Activated T-cell treated with anti-CD3 and anti-CD28 coated beads for 48 hours (primary cell): ENCODE measurements around the gene CTNNA3.

ENCODE experiments used
- DNase-seq: peaks from one replicate; pipeline ENCODE4 v3.0.0-alpha.2; 2020; ENCODE audit warnings: low read depth

CTNNA3 gene

GRCh38 chr10:66649626-66650025 lies 1046.4 kb downstream of the CTNNA3 start:
- DNase-seq: no peak

DNA sequence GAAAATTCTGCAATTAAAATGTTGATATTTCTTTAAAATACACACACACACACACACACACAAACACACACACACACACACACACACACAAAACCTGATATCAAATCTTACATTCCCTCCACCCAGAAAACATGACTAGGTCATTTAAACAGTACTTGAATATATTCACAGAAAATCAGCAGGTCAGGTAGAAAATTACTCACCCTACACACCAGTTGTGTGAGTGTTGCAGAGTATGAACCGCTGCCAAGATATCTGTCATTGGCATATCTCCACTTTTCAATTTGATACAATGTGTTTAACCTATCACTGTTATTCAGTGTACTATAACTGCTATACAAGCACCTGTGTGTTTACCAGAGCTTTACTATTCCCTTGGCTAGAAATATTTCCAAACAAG lies 1053.8 kb downstream of the CTNNA3 start:
- no peak for DNase-seq

GRCh38 chr10:66639371-66639770 lies 1056.6 kb downstream of the CTNNA3 start:
- DNase-seq: no peak

DNA sequence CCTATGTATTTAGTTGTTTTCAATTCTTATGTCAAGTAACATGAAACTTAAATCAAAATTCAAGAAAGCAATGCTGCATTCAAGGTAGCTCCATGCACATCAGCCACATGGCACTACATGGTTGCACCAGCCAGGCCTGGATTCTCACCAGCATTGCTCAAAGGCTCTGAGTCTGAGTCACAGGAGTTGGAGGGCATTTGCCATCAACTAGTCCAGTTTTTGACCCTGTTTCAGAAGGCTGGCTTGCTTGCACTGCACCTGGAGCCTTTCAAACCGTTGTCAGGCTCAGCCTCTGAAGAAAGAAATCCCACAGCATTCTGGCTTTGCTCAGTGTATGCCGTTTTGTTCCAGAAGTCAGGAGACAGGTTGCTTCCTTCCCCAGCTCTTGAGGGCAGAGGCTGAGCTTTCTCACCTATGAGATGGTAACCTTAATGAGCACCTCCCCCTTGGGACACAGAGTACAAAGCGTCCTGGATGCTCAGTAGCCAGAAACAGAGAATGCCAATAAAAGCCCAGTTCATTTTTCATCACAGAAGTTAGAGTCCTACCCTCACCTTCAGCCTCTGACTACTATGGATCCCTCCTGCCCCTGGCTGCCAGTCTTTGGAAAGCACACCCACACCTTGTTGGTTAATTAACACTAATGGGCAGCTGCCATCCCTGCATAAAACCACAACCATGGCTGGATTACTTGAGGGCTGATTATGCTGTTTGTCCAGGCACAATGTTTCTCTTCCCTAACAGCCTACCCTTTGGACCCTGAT lies 1058.5 kb downstream of the CTNNA3 start:
- no peak for DNase-seq

DNA sequence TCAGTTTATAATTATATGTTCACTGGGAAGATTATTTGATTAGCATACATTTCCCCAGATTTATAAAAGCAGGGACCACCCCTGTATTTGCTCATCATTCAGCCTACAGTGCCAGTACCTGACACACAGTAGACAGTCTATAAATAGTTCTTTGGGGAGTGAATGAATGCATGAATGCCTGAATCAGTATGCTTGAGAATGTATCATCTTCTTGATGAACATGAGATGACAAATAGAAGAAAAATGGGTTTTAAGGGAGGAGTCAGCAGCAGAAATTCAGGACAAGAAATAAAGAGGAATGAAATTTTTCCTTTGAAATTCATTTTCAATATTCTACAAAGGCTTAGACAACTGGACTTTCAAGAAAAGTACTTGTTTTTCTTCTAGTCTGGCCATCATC lies 1066.0 kb downstream of the CTNNA3 start:
- no peak for DNase-seq

GRCh38 chr10:66627156-66627555 lies 1068.8 kb downstream of the CTNNA3 start:
- DNase-seq: no peak

DNA sequence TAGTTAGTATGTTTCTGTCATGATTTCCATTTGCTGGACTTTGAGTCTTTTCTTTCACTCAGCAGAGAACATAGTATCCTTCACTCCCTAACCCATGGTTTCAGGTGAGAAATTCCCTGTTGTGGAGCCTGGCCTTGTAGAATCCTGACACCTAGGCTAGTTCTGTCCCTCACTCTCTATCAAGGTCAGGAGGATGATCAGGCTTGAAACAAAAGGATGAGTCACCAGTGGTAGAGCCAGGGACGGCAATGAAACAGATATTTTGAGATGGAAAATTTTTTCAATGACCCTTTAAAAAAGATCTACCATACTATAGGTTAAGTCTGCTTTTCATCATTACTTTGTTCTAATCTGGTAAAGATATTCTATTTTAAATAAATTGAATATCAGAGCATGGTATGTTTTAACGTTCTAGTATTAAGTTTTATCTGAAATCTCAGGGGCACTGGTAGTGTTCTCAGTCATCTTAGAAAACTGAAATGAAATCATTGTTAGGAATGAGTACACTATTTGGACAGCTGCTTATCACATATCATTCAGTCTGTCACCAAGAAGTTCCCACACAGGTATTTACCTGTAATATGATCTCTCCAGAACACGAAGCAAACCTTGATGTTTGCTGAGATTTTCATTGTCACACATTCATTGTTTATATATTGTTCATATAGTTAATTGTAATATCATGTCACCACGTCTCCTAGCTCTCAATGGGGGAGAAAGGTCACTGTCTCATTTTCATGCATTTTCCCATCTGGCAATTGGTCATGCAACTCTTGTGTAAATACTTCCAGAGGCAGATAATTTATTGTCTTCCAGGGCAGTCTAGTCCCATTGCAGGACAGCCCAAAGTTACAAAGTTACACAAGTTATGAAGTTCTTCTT lies 1070.0 kb downstream of the CTNNA3 start:
- no peak for DNase-seq

- no peak for DNase-seq
These were observed 1073.9 kb downstream of the CTNNA3 start for GRCh38 chr10:66622050-66622449.

DNA sequence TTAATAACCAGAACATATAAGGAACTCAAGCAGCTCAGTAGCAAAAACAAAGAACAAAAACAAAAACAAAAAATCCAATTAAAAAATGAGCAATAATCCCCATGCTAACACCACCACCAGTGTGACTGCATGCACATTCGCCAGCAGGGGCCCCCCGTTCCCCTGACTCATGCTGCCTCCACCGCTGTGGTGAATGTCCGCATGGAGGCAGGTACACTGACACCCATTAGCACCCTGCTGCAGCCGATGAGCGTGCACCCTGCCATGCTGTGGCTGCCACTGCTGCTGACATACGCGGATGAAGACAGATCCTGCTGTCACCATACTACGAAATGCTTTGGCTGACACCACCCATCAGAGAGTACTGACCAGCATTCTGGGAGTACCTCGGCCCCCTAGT lies 1091.8 kb downstream of the CTNNA3 start:
- DNase-seq: no peak

GRCh38 chr10:66591865-66592264 lies 1104.1 kb downstream of the CTNNA3 start:
- no peak for DNase-seq

GRCh38 chr10:66587680-66588050 lies 1108.3 kb downstream of the CTNNA3 start:
- no peak for DNase-seq

DNA sequence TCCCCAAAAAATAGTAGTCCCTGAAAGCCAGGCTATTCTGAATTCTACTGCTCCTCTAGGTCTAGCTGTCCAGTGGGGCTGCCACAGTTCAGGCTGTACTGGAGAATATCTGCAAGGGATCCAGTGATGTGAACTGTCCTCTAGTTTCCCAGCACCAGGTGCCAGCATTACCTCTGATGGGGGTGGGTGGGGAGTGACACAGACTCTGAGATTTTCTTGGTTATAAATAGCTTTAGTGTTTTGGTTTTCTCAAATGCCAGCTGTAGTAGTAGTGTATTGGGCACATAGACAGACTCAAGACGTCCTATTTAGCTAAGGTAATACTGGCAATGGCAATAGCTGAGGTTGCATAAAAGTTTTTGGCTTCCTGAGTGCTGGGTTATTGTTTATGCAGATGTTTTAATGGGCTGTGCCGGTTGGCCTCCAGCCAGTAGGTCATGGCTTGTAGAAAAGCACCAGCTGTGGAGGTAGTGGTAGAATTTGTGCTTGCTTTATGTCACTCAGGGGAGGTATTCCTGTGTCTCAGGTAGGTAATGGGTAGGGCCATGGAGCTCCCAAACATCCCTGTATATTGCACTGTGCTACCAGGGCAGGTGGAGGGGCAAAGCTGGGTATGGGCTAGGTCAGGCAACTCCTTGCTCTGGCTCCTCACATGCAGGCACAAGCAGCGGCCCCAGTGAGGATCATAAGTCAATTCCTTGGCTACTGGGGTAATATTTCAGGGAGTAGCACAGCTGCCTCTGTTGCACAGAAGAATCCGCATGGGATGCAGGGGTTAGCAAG lies 1108.9 kb downstream of the CTNNA3 start:
- DNase-seq: no peak

- DNase-seq: no peak
These were observed 1109.9 kb downstream of the CTNNA3 start for GRCh38 chr10:66586073-66586472.

DNA sequence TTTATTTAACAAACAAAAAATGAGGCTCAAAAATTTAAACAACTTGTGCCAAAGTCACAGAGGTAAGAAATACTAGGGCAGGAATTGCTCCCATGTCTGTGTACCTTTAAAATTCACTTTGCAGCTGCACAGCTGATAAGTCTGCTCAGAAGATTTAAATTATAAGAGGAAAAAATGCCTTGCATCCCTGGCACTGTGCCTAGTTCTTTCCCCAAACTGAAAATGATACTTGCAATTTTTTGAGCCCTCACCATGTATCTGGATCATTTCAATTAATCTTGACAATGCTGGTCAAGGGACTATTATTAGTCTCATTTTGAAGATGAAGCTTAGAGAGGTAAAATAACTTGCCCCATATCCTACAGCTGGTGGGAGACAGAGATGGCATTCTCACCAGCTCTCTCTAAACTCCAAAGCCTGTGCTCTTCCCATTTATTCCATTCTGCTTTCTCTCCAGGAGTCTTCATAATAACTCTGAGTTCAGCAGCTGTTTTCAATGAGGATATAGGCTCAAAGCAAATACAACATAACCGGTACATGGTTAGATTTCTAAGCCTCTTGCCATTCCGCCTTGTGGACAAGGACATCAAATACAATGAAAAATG lies 1120.6 kb downstream of the CTNNA3 start:
- no peak for DNase-seq

DNA sequence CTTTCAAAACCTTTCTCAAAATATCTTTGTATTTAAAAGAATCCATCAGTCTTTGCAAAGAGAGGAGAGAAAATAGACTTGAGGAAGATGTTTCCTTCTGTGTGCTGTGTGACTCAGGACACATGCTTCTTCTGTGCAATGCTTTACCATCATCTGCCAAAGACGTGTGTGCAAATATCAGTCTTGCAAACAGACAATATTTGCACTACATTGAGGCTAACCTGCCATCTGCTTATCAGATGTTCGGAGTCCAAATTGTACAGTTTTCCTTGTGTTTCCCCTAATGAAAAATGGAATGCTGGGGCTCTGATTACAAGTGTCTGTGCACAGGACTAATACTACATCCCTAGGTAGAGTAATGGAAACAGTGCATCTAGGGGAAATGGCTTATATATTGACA lies 1123.3 kb downstream of the CTNNA3 start:
- DNase-seq: no peak

GRCh38 chr10:66565999-66566398 lies 1130.0 kb downstream of the CTNNA3 start:
- DNase-seq: no peak

DNA sequence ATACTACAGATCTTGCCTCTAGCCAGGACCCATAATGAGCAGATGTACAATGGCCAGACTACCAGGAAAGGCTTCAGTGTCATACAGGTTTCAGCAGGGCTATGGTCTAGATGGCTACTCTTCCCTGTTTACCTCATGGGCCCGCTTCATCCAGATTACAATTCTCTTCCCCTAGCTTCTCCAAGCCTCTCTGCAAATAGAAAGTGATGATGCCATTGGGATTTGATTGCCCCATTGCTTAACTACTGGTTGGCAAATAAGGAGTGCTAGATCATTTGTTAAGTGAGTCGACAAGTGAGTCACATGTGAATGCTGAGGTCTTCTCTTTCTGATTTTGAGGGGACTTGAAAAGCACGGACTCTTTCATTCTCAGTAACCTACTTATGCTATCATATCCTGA lies 1131.7 kb downstream of the CTNNA3 start:
- DNase-seq: no peak

- DNase-seq: no peak
These were observed 1140.9 kb downstream of the CTNNA3 start for GRCh38 chr10:66555061-66555460.

DNA sequence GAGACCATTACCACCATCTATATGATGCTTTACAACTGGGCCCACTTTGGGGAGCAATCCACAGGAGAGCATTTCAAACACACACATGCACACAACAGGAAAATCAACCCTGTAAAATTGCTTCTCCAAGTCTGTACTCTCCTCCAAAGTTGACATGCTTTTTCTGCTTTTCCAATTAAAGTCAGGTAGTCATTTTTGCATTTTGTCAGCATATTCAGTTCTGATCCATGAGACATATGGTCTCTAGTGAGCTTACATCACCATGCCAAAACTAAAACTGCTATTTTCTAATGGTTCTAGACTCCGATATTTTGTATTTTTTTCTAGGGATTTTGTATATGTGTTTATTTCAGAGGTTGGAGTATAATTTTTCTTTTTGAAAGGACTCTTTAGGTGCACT lies 1143.7 kb downstream of the CTNNA3 start:
- no peak for DNase-seq

- no peak for DNase-seq
These were observed 1145.6 kb downstream of the CTNNA3 start for GRCh38 chr10:66550351-66550750.

- no peak for DNase-seq
These were observed 1157.1 kb downstream of the CTNNA3 start for GRCh38 chr10:66538908-66539307.

GRCh38 chr10:66538371-66538770 lies 1157.6 kb downstream of the CTNNA3 start:
- DNase-seq: no peak
